Left lung (tissue), 10 donors: Measurements from ENCODE around the gene TERB1. TPM values are rescaled to one million over a fixed set of nuclear protein-coding genes. Genes with fewer than 3 reads are reported as not detected.

Experiments used
- ATAC-seq: fragments of 200-7000 bp; cut with Tn5 transposase; one replicate; pipeline ENCODE4 v1.9.1; 2020; ENCODE audit warnings: moderate library complexity
- DNase-seq, 4 donors: peaks; one replicate each; pipeline ENCODE4 v3.0.0-alpha.2; 2013 to 2020
- H3K27ac ChIP-seq, 2 donors: fragments of 200-600 bp; sonication (generic) in 1 of 2; one replicate each; pipeline versions ENCODE4 v1.5.0 to v1.8.0; 2020 to 2021
- H3K27me3 ChIP-seq, 2 donors: fragments of 200-600 bp; sonication (generic) in 1 of 2; one replicate each; pipeline versions ENCODE4 v1.5.0 to v1.8.0; 2020 to 2021
- H3K36me3 ChIP-seq, 2 donors: fragments of 200-600 bp; sonication (generic) in 1 of 2; one replicate each; pipeline versions ENCODE4 v1.5.0 to v1.8.0; 2020 to 2021
- H3K4me1 ChIP-seq, 2 donors: fragments of 200-600 bp; one replicate each; pipeline ENCODE4 v1.8.0; 2021
- H3K4me3 ChIP-seq, 2 donors: fragments of 200-600 bp; sonication (generic) in 1 of 2; one replicate each; pipeline versions ENCODE4 v1.5.0 to v1.8.0; 2020 to 2021; ENCODE audit warnings: mild to moderate bottlenecking in 1 of 2
- H3K9me3 ChIP-seq, 2 donors: fragments of 200-600 bp; sonication (generic) in 1 of 2; one replicate each; pipeline versions ENCODE4 v1.5.0 to v1.8.0; 2020 to 2021
- intact Hi-C, 2 donors: fragments of 100-400 bp; cut with DNase I; formaldehyde crosslinking; loops; one replicate each; pipeline versions ENCODE4 v1.11.2 to v1.14.2; 2022
- polyA plus RNA-seq, 6 donors: library from polyadenylated mRNA; unstranded; fragments of 120-200 nt; gene quantifications; one replicate each; pipeline ENCODE4 v1.2.1, GENCODE V29; 2013; ENCODE audit not compliant: insufficient read length in 6 of 6
- total RNA-seq, 2 donors: library from RNA; stranded (reverse); fragmentation: NEBNext Ultra II Directional; extraction: Animal tissue kit (Norgen Biotek cat#: 25700); gene quantifications; one replicate each; pipeline ENCODE4 v1.2.1, GENCODE V29; 2021
- TF ChIP-seq, protein P1 (sequence below), 2 donors: fragments of 200-600 bp; sonication (generic) in 1 of 2; IDR thresholded peaks; one replicate each; pipeline versions ENCODE4 v1.5.0 to v1.8.0; 2021; ENCODE audit warnings: antibody characterized with exemption in 2 of 2
- donor health status: DM: no; HTN: yes; CAD: no.
- donor health status: DM: no; HTN: no; CAD: no.

Gene TERB1
- total and polyA plus RNA-seq, 8 donors: 0.07 to 0.46 (median 0.13) TPM; not detected in 2

DNA sequence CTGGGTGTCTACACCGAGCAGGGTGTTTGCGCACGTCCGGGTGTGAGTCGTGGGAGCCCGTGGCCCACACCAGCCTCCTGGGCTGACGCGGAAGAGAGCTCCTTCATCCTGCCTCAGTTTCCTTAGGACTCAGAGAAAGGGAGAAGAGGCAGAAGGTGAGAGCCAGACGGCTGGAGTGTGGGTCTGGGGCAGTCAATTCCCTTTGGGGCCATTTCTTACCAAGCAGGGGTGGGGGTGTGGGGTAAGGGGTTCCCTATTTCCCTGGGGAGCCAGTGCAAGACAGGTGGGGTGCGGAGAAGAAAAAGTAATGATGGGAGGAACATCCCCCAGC lies 43.7 kb upstream of the TERB1 start:
- TF ChIP-seq, protein P1, sequence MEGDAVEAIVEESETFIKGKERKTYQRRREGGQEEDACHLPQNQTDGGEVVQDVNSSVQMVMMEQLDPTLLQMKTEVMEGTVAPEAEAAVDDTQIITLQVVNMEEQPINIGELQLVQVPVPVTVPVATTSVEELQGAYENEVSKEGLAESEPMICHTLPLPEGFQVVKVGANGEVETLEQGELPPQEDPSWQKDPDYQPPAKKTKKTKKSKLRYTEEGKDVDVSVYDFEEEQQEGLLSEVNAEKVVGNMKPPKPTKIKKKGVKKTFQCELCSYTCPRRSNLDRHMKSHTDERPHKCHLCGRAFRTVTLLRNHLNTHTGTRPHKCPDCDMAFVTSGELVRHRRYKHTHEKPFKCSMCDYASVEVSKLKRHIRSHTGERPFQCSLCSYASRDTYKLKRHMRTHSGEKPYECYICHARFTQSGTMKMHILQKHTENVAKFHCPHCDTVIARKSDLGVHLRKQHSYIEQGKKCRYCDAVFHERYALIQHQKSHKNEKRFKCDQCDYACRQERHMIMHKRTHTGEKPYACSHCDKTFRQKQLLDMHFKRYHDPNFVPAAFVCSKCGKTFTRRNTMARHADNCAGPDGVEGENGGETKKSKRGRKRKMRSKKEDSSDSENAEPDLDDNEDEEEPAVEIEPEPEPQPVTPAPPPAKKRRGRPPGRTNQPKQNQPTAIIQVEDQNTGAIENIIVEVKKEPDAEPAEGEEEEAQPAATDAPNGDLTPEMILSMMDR (IDR thresholded peaks at IDR 0.05): no peak
- no peaks in the 10 kb centered on the region for H3K9me3 ChIP-seq
- intact Hi-C loops: no loop called here
- peaks cover 23 to 44% of the 10 kb centered on the region in 2 donors for H3K27me3 ChIP-seq
- H3K27ac ChIP-seq: no peak overlapping the region
- no peak for DNase-seq
- H3K36me3 ChIP-seq: no peaks in the 10 kb centered on the region
- H3K4me1 ChIP-seq: peaks cover 11 to 12% of the 10 kb centered on the region in 2 donors
- peak overlapping the region; percentile 22 to 23 for H3K4me3 ChIP-seq
- no peak for ATAC-seq

DNA sequence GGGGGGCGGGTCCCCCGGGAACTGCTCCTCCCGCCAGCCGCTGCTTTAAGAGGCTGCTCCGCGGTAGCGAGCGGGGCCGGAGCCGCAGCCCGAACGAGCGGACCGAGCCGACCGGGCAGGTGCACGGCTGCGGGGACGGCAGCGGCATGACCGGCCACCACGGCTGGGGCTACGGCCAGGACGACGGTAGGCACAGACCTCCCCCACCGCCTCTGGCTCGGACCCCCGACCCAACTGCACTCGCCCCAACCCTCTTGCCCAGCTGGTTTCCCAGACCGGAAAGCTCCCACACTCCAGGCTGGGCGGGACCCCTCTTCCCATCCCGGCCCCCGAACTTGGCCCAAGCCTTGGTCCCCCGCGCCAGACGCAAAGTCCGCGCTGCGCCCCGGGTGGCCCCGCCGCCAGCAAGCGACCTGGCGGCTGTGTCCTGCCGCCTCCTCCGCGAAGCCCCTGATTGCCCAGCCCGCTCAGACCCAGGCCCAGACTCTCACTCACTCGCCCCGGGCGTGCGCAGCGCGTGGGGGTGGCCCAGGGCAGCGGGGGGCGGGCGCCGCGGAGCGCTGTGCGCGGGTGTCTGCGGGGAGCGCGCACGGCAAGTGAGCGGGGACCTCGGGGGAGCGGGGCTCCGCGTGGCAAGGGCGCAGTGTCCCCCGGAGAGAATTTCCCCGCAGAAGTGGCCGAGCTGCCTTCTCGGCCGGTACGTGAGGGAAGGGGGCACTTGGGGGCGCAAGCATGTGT lies 43.1 kb upstream of the TERB1 start, which contains the start of gene CA7:
Gene CA7 (plus strand): TSS at position 73 of the 738 bp plus-strand sequence. CDS start 74 bp downstream, at position 147.
- Histone ChIP-seq H3K4me1 (peaks cover 11 to 12% of the 10 kb centered on the region in 2 donors), H3K27ac (no peak within 1 kb of the TSS), H3K27me3 (peaks cover 23 to 44% of the 10 kb centered on the region in 2 donors), H3K4me3 (peak within 1 kb of the TSS; percentile 22 to 23), H3K36me3 (no peaks in the 10 kb centered on the region), H3K9me3 (no peaks in the 10 kb centered on the region)
- ATAC-seq (peak; percentile 68), DNase-seq (peak in 1 of 4 donors; percentile 79)
- TF ChIP-seq, protein P1 (IDR thresholded peaks at IDR 0.05): no peak
- intact Hi-C loops: no loop called here

DNA sequence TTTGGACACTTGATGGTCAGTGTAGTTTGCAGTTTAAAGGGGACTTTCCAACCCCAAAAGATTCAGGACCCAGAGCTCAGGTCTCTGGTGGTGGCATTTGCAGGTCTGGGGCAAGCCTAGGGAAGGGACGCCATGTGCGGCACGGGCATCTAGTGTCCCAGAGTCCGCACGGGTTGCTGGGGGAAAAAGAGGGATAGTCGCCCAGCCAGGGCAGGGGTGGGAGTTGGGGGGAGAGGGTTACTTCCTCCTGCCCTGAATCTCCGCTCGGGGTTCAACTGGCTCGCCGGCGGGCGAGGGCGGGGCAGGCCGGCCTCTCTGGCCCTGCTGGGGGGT lies 42.6 kb upstream of the TERB1 start:
- peaks cover 11 to 12% of the 10 kb centered on the region in 2 donors for H3K4me1 ChIP-seq
- no peaks in the 10 kb centered on the region for H3K36me3 ChIP-seq
- intact Hi-C loops: no loop called here
- TF ChIP-seq, protein P1 (IDR thresholded peaks at IDR 0.05): no peak
- ATAC-seq (no peak), DNase-seq (no peak)
- peak overlapping the region; percentile 22 to 23 for H3K4me3 ChIP-seq
- H3K27me3 ChIP-seq: peaks cover 23 to 44% of the 10 kb centered on the region in 2 donors
- no peak overlapping the region for H3K27ac ChIP-seq
- no peaks in the 10 kb centered on the region for H3K9me3 ChIP-seq

DNA sequence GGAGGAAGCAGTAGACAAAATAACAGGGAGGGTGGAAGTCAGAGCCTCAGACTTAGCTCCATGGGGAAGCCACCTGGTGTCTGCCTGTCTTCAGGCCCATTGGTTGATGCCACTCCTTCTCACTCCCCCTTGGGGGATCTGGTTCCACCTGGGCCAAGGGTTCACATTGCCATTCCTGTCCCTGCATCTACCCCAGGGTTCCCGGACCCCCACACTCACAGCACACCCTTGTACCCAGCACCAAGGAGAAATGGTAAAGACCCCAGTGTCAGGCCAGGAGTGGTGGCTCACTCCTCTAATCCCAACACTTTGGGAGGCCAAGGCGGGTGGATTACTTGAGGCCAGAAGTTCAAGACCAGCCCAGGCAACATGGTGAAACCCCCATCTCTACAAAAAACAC lies 41.8 kb upstream of the TERB1 start:
- H3K27ac ChIP-seq: no peak overlapping the region
- intact Hi-C loops: no loop called here
- H3K4me1 ChIP-seq: peaks cover 11 to 12% of the 10 kb centered on the region in 2 donors
- peaks cover 23 to 44% of the 10 kb centered on the region in 2 donors for H3K27me3 ChIP-seq
- H3K36me3 ChIP-seq: no peaks in the 10 kb centered on the region
- TF ChIP-seq, protein P1 (IDR thresholded peaks at IDR 0.05): no peak
- DNase-seq: no peak
- ATAC-seq: no peak
- no peaks in the 10 kb centered on the region for H3K9me3 ChIP-seq
- H3K4me3 ChIP-seq: no peak overlapping the region

DNA sequence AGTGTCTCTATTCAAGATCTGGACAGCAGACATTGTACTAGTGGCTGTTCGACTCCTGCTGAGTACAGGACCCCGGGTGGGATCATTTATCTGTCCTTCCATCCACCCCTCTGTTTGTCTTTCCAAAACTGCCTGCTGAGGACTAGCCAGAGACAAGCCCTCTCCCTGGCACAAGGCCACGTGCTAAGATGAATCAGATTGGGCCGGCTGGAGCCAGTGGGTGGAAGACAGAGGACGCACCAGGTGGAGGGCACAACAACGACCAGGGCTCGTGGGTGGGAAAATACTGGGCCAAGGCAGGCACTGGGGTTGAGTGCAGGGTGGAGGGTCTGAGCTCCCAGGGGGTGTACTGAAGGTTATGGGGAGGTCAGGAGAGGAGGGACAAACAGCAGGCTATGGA lies 41.4 kb upstream of the TERB1 start:
- TF ChIP-seq, protein P1 (IDR thresholded peaks at IDR 0.05): no peak
- peaks cover 23 to 44% of the 10 kb centered on the region in 2 donors for H3K27me3 ChIP-seq
- H3K9me3 ChIP-seq: no peaks in the 10 kb centered on the region
- ATAC-seq (no peak), DNase-seq (no peak)
- H3K4me3 ChIP-seq: no peak overlapping the region
- no peak overlapping the region for H3K27ac ChIP-seq
- H3K36me3 ChIP-seq: no peaks in the 10 kb centered on the region
- intact Hi-C loops: no loop called here
- peaks cover 11 to 12% of the 10 kb centered on the region in 2 donors for H3K4me1 ChIP-seq
